GM12801 (cell line): ENCODE results near the gene METTL5.

Experiments used
- CTCF ChIP-seq: IDR thresholded peaks from one replicate; pipeline ENCODE4 v1.5.1; 2011; ENCODE audit warnings: control low read depth; ENCODE audit not compliant: insufficient read length; ENCODE audit errors: extremely low read depth

The METTL5 gene

GRCh38 chr2:169797601-169798000 is 27.1 kb downstream of the METTL5 start:
- no peak for TF ChIP-seq CTCF

GRCh38 chr2:169796441-169796840 is 28.3 kb downstream of the METTL5 start:
- no peak for TF ChIP-seq CTCF

GRCh38 chr2:169795181-169795580 is 29.5 kb downstream of the METTL5 start:
- no peak for TF ChIP-seq CTCF

GRCh38 chr2:169790581-169790980 is 34.1 kb downstream of the METTL5 start:
- TF ChIP-seq CTCF = no peak

GRCh38 chr2:169782513-169782912 is 42.2 kb downstream of the METTL5 start:
- TF ChIP-seq CTCF = no peak

GRCh38 chr2:169781249-169782013 is 43.3 kb downstream of the METTL5 start:
- TF ChIP-seq CTCF = no peak

- TF ChIP-seq CTCF = no peak
These were observed 46.3 kb downstream of the METTL5 start for GRCh38 chr2:169778446-169778845.
